Natural killer cell (primary cell): ENCODE data around the gene JPH2. TPM values are rescaled to one million over a fixed set of nuclear protein-coding genes. Genes with fewer than 3 reads are reported as not detected.
A peak's percentile ranks its signal among the peaks of the same experiment; 100 is the strongest.

ENCODE experiments used
- ATAC-seq, 3 donors: fragments of 150-1000 bp in 2 of 3; fragments of 200-7000 bp in 1 of 3; cut with Tn5 transposase; 1 replicate in 1 of 3; 2 replicates in 2 of 3; pipeline ENCODE4 v1.10.0; 2021; ENCODE audit warnings: mild to moderate bottlenecking in 2 of 3, moderate library complexity in 2 of 3
- DNase-seq, 2 donors: peaks; one replicate each; pipeline versions ENCODE4 v3.0.0 to v3.0.0-alpha.2; 2013 to 2021; ENCODE audit warnings: mixed read lengths in 1 of 2
- H3K27ac ChIP-seq: one replicate; pipeline ENCODE4 v1.5.1; 2013; ENCODE audit warnings: mild to moderate bottlenecking, low read length
- H3K27me3 ChIP-seq: one replicate; pipeline ENCODE4 v1.6.1; 2013; ENCODE audit warnings: low read length; ENCODE audit not compliant: control insufficient read depth, insufficient read depth
- H3K36me3 ChIP-seq: one replicate; pipeline ENCODE4 v1.6.1; 2013; ENCODE audit warnings: low read length; ENCODE audit not compliant: control insufficient read depth, insufficient read depth
- H3K4me1 ChIP-seq: one replicate; pipeline ENCODE4 v1.6.1; 2013; ENCODE audit warnings: low read length; ENCODE audit not compliant: control insufficient read depth, insufficient read depth
- H3K4me3 ChIP-seq: one replicate; pipeline ENCODE4 v1.5.1; 2013; ENCODE audit warnings: low read length
- H3K9me3 ChIP-seq: one replicate; pipeline ENCODE4 v1.6.1; 2013; ENCODE audit warnings: low read length; ENCODE audit not compliant: control insufficient read depth, insufficient read depth
- H3K27ac Mint-ChIP-seq, 2 donors: one replicate each; pipeline ENCODE4 v1.8.0; 2022; ENCODE audit warnings: mild to moderate bottlenecking in 2 of 2, mixed read lengths in 2 of 2, moderate library complexity in 1 of 2
- H3K27me3 Mint-ChIP-seq, 2 donors: one replicate each; pipeline ENCODE4 v1.8.0; 2022; ENCODE audit warnings: low read depth in 2 of 2, mixed read lengths in 2 of 2
- H3K36me3 Mint-ChIP-seq: one replicate; pipeline ENCODE4 v1.8.0; 2022; ENCODE audit warnings: mixed read lengths
- H3K4me1 Mint-ChIP-seq, 2 donors: one replicate each; pipeline ENCODE4 v1.8.0; 2022; ENCODE audit warnings: mixed read lengths in 2 of 2
- H3K4me3 Mint-ChIP-seq: one replicate; pipeline ENCODE4 v1.8.0; 2022; ENCODE audit warnings: mild to moderate bottlenecking, moderate library complexity, mixed read lengths
- H3K9me3 Mint-ChIP-seq, 2 donors: one replicate each; pipeline ENCODE4 v1.8.0; 2022; ENCODE audit warnings: mixed read lengths in 2 of 2
- WGBS: methylation state at CpG from one replicate; pipeline ENCODE4 v1.1.7; 2013; ENCODE audit warnings: missing lambda C conversion rate; ENCODE audit not compliant: insufficient coverage; 5-methylcytosine and 5-hydroxymethylcytosine counted together
- intact Hi-C: fragments of 100-400 bp; cut with micrococcal nuclease; formaldehyde crosslinking; loops from one replicate; pipeline ENCODE4 v1.14.2; 2022
- total RNA-seq, 4 donors: library from RNA; stranded (reverse); fragments of 120-200 nt in 1 of 4; gene quantifications; one replicate each; pipeline versions ENCODE4 v1.2.3 to v1.2.4, GENCODE V29; 2013 to 2022
- TF ChIP-seq, protein P1 (sequence below): fragments of 200-600 bp; IDR thresholded peaks from one replicate; pipeline ENCODE4 v1.8.0; 2022; ENCODE audit warnings: antibody characterized with exemption

Gene JPH2
- total RNA-seq, 3 donors from 2014 or later (not counting 1 experiment from before 2014, with no cell fraction given): not detected

DNA sequence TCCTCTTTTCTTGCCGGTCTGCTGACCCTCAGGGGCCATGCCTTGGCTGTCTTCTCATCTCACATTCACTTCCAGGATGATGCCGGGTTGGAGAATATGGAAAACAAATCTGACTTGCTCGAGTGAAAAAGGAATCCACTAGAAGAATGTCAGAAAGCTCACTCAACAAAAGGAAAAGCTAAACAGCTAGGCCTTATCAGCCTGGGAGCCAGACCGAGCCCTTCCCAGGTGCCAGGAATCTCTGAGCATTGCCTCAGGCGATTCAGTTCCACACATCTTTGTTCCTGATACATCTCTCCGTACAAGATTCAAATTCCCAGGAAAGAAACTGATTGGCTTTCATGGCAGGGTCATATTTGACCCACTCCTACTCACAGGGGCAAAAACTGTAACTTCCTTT, 32.8 kb upstream of the JPH2 start:
- Mint-ChIP-seq H3K27me3 (no peaks in the 10 kb centered on the region), H3K4me3 (peak overlapping the region; percentile 49), H3K9me3 (no peaks in the 10 kb centered on the region), H3K27ac (peak overlapping the region; percentile 37 to 68), H3K4me1 (peaks cover 49 to 54% of the 10 kb centered on the region in 2 donors), H3K36me3 (peaks cover 6% of the 10 kb centered on the region)
- DNase-seq: no peak
- H3K36me3 ChIP-seq: no peaks in the 10 kb centered on the region
- ATAC-seq: no peak
- no peaks in the 10 kb centered on the region for H3K27me3 ChIP-seq
- TF ChIP-seq, protein P1, sequence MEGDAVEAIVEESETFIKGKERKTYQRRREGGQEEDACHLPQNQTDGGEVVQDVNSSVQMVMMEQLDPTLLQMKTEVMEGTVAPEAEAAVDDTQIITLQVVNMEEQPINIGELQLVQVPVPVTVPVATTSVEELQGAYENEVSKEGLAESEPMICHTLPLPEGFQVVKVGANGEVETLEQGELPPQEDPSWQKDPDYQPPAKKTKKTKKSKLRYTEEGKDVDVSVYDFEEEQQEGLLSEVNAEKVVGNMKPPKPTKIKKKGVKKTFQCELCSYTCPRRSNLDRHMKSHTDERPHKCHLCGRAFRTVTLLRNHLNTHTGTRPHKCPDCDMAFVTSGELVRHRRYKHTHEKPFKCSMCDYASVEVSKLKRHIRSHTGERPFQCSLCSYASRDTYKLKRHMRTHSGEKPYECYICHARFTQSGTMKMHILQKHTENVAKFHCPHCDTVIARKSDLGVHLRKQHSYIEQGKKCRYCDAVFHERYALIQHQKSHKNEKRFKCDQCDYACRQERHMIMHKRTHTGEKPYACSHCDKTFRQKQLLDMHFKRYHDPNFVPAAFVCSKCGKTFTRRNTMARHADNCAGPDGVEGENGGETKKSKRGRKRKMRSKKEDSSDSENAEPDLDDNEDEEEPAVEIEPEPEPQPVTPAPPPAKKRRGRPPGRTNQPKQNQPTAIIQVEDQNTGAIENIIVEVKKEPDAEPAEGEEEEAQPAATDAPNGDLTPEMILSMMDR: no peak
- H3K9me3 ChIP-seq: no peaks in the 10 kb centered on the region
- H3K27ac ChIP-seq: peak overlapping the region; percentile 52
- H3K4me3 ChIP-seq: no peak overlapping the region
- intact Hi-C loops: loop anchor here (5.0 to 10.0 kb wide), 4 partner anchors 168 to 518 kb away; no protein-coding TSS in a partner anchor
- H3K4me1 ChIP-seq: peaks cover 31% of the 10 kb centered on the region
- 89% methylated on average over 6 of the region's 6 CpGs for WGBS

DNA sequence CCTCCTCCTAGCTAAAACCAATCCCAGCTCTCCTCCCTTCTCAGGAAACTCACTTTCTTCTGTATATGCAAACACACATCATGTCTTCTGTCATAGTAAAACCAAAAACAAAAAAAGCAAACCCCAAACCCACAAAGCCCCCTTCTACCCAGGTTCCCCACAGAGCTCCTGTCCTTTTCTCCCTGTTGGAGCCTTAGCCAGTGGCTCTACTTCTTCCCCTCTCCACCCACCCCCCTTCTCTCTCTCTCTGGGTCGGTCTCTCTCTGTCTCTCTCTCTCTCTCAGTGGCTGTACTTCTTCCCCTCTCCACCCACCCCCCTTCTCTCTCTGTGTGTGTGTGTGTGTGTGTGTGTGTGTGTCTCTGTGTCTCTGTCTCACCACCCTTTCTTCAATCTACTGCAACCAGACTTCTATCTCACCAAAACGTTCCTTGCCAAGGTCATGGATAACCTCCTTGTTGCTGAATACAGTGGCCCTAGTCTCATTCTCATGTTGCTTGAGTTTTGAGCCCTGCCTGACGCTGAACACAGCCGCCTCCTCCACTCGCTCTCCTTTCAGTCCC, 32.3 kb upstream of the JPH2 start:
- Histone ChIP-seq H3K4me3 (no peak overlapping the region), H3K9me3 (no peaks in the 10 kb centered on the region), H3K27me3 (no peaks in the 10 kb centered on the region), H3K36me3 (no peaks in the 10 kb centered on the region), H3K4me1 (peaks cover 31% of the 10 kb centered on the region), H3K27ac (peak overlapping the region; percentile 52)
- intact Hi-C loops: loop anchor here (5.0 to 10.0 kb wide), 4 partner anchors 168 to 518 kb away; no protein-coding TSS in a partner anchor
- Mint-ChIP-seq H3K4me1 (peaks cover 49 to 54% of the 10 kb centered on the region in 2 donors), H3K27ac (peak overlapping the region; percentile 37 to 68), H3K36me3 (peaks cover 6% of the 10 kb centered on the region), H3K27me3 (no peaks in the 10 kb centered on the region), H3K4me3 (peak overlapping the region; percentile 92), H3K9me3 (no peaks in the 10 kb centered on the region)
- TF ChIP-seq, protein P1: no peak
- DNase-seq (peak in 1 of 2 donors; percentile 50), ATAC-seq (no peak)
- 56% methylated on average over 4 of the region's 5 CpGs for WGBS

DNA sequence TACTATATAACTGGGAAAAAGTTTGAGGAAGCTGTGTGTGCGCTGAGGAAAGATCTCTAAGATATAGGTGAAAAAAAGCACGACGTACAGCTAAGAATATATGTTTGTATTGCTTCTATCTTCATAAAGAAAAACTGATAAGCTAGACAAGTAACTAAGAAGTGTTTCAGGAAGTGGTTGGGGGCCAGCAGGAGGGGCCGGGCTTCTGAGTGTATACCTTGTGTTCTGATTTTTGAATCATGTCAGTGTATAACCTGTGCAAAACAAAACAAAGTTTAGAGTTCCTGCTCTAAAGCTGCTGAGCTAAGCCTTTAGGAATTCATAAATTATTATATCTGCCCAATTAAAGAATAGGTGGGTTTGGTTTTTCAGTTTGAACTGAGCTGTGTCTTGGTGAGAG, 31.5 kb upstream of the JPH2 start:
- H3K36me3 Mint-ChIP-seq: peaks cover 6% of the 10 kb centered on the region
- H3K27ac ChIP-seq: peak overlapping the region; percentile 52
- peak in 1 of 2 donors; percentile 66 for DNase-seq
- H3K4me3 ChIP-seq: no peak overlapping the region
- peaks cover 31% of the 10 kb centered on the region for H3K4me1 ChIP-seq
- H3K9me3 Mint-ChIP-seq: no peaks in the 10 kb centered on the region
- H3K27me3 ChIP-seq: no peaks in the 10 kb centered on the region
- H3K9me3 ChIP-seq: no peaks in the 10 kb centered on the region
- intact Hi-C loops: loop anchor here (5.0 to 10.0 kb wide), 4 partner anchors 169 to 519 kb away; no protein-coding TSS in a partner anchor
- H3K27me3 Mint-ChIP-seq: no peaks in the 10 kb centered on the region
- TF ChIP-seq, protein P1: no peak
- H3K4me3 Mint-ChIP-seq: peak overlapping the region; percentile 92
- no peaks in the 10 kb centered on the region for H3K36me3 ChIP-seq
- peak; percentile 36 to 42 (median 38) for ATAC-seq
- 10% methylated on average over 2 of the region's 4 CpGs for WGBS
- H3K27ac Mint-ChIP-seq: peak overlapping the region; percentile 37 to 68
- peaks cover 49 to 54% of the 10 kb centered on the region in 2 donors for H3K4me1 Mint-ChIP-seq
